HG03457 (cell line): ENCODE data around the gene CDC42EP2.
A peak's percentile ranks its signal among the peaks of the same experiment; 100 is the strongest.
"Not testable (repeated sequence)": the region's sequence is repeated elsewhere in the genome, so short reads cannot be mapped to it uniquely, and the experiment has no call there.

Experiments used
- ATAC-seq: cut with Tn5 transposase; IDR thresholded peaks from one replicate; pipeline ENCODE4 v1.9.1; 2021; ENCODE audit warnings: moderate number of reproducible peaks; ENCODE audit not compliant: unreplicated experiment

CDC42EP2 gene

GRCh38 chr11:65317025-65317786, 2.5 kb downstream of the CDC42EP2 start:
- ATAC-seq, result no peak

- ATAC-seq, result no peak
Observed at GRCh38 chr11:65320386-65321075, 5.9 kb downstream of the CDC42EP2 start.

DNA sequence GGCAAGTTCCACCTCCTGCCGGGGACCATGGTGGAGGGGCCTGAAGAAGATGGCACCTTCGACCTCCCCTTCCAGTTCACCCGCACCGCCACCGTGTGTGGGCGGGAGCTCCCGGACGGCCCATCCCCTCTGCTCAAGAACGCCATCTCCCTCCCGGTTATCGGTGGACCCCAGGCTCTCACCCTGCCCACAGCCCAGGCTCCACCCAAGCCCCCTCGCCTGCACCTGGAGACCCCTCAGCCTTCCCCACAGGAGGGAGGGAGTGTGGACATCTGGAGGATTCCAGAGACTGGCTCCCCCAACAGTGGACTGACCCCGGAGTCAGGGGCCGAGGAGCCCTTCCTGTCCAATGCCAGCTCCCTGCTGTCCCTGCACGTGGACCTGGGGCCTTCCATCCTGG, 6.4 kb downstream of the CDC42EP2 start:
- ATAC-seq, result no peak

- ATAC-seq, result no peak
Observed at GRCh38 chr11:65321828-65322485, 7.3 kb downstream of the CDC42EP2 start.

- no peak for ATAC-seq
Observed at GRCh38 chr11:65323813-65324212, 9.1 kb downstream of the CDC42EP2 start.

DNA sequence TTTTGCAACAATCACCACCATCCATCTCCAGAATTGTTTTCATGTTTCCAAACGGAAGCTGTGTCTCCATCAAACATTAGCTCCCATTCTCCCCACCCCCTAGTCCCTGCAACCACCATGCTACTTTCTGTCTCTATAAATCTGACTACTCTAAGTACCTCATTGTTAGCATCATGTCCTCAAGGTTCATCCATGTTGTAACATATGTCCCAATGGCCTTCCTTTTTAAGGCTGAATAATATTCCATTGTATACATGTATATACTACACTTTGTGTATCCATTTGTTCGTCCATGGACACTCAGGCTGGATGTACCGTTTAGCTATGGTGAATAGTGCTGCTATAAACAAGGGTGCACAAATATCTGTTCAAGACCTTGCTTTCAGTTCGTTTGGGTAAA, 10.8 kb downstream of the CDC42EP2 start:
- ATAC-seq, result no peak

DNA sequence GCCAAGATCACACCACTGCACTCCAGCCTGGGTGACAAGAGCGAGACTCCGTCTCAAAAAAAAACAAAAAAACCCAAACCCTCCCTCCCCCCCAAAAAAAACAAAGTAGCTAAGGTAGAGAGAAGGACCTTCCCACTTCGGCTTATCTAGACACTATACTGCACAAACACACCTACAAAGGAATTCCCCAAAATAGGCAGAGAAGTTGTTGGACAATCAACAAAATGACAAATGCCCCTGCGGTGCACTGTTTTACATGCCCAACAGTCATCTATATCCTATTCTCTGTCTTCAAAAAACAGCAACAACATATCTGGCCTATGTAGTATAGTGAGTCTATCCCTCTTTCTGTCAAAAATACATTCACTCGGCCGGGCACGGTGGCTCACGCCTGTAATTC, 12.4 kb downstream of the CDC42EP2 start:
- no peak for ATAC-seq

DNA sequence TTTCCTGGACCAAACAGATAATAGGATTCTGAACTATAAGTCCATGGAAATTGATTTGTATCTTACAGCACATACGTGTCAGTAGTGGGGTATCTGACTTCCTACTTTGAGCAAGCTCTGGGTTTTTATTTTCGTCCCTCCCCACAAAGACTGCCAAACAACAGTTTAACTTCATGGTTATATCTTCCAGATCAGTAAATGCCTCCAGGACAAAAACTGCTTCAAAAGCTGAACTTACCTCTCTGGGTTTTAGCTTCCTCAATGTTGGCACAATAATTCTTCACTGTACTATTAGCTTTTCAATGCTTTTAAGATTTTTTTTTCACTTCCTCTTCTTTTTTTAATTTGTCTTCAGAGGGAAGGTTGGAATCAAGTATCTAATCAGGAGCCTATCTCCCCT, 14.8 kb downstream of the CDC42EP2 start:
- no peak for ATAC-seq

GRCh38 chr11:65329944-65330403, 15.3 kb downstream of the CDC42EP2 start:
- ATAC-seq, result no peak

- ATAC-seq, result no peak
Observed at GRCh38 chr11:65330544-65330943, 15.9 kb downstream of the CDC42EP2 start.

GRCh38 chr11:65332591-65332990, 17.9 kb downstream of the CDC42EP2 start:
- ATAC-seq, result not testable (repeated sequence)

DNA sequence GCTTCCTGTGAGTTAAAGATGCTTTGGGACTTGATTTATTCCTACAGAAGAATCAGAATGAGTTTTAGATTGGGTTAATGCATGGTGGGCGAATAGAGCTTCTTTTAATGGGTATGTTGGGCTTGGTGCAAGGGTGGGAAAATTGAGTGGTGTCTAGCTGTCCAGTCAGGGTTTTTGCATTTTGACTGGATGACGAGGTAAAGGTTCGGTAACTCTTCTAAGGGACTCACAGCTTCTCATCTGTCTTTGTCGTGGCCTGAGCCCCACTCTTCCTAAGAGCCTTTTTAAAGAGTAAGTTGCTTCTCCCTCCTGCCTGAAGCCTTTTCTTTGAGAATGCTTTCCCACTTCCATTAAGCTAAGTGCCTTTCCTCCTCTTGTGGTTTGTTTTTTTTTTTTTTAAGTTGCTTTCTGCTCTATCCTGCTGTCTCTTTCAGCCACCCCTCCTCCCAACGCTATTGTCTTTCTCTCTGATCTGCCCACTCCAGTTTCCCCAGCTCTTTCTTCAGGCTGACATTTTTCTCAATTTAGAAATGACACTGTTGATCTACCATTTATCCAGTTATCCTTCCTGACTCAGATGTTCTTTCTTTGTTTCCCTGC, 20.1 kb downstream of the CDC42EP2 start:
- no peak for ATAC-seq

DNA sequence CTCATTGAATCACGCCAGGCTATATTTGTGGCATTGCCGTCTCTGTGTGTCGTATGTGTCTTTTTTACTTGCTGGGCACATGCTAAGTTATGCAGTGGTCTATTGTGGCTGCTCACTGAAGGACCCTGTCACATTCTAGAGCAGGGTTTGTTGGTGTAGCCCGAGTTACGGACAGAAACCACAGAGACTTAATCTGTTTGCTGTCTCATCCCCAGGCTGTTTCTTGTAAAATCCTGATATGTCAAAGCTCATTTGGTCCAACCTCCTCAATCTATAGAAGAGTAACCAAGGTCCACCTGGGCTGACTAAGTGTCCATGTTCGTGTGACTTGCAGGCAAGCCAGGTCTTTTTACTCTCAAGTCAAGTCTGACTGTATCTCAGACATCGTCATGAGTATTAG, 24.0 kb downstream of the CDC42EP2 start:
- no peak for ATAC-seq

DNA sequence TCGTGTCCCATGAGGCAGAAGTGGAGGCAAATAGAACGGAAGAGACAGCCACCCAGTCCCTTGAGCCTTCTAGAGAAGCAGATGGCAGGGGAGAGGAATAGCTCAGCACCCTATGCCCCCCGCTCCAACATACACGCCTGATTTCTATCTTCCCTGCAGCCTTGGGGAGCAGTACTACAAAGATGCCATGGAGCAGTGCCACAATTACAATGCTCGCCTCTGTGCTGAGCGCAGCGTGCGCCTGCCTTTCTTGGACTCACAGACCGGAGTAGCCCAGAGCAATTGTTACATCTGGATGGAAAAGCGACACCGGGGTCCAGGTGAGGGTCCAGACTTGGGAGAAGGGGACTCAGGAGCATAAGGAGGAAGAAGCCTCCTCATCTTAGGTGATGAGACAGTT, 25.6 kb downstream of the CDC42EP2 start:
- no peak for ATAC-seq

GRCh38 chr11:65341856-65342255, 27.2 kb downstream of the CDC42EP2 start:
- ATAC-seq, result no peak

- no peak for ATAC-seq
Observed at GRCh38 chr11:65351511-65351910, 36.8 kb downstream of the CDC42EP2 start.

DNA sequence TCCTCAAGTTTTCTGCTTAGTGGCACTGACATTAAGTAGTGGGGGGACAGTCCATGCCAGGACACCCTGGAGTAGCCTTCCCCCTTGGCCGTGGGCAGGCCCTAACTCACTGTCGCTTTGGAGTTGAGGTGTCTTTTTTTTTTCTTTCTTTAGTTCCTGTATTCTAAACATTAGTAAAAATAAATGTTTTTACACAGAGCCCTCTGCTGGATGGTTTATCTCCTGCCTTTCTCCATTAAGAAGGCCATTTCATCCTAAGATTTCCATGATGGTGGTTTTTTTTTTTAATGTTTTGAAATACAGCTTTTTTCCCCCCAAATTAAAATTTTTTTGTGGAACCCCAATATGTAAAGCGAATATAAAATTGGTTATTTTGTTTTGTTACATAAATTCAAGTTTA, 38.1 kb downstream of the CDC42EP2 start:
- ATAC-seq, result no peak

GRCh38 chr11:65353376-65353775, 38.7 kb downstream of the CDC42EP2 start:
- ATAC-seq, result no peak

DNA sequence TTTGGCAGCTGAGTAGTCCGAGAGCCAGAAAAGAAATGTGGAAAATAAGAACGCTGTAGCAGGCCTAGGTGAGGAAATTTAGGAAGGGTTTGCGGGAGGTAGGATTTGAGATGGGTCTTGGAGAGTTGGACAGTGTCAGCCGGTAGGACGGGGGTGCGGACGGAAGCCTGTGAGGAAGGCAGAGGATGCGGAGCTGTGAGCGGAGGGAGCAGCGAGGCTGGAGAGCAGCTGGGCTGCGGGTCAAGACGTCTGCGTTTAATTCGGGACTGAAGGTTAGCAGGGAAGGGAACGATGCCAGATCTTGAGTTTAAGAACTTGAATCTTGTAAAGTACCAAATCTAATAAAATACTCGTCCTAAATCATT, 39.2 kb downstream of the CDC42EP2 start:
- no peak for ATAC-seq

DNA sequence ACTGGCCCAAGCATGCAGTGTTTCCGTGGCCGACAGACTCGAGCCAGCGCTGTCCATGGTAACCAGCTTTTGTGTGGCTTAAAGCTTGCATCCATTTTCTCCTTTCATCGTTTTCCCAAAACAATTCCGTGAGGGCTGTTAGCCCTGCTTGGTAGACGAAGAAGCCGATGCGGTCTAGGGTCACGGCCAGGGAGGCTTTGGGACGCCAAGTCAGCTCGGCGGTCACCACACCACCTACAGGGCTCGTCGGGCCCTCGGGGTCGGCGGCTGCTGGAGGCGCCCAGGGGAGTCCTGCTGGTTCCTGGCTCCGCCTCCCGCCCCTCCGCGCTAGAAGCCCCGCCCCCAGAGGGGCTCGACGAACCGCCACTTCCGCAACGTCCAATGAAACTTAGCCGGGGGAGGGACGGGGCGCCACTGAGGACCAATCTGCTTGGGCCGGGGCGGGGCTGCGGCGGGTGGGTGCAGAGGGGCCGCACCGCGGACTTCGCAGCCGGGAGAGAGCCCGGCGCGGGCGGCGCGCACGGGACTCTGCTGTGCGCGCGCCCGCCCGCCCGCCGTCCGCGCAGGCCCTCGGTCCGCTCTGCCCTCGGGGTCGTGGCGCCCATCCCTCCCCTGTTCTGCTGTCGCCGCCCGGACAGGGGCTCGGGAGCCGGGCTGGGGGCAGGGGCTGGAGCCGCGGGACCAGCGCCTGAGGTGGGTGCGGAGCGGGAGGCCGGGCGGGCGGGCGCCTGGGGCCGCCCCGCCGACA, 39.8 kb downstream of the CDC42EP2 start, which contains the start of gene TIGD3:
Gene TIGD3, plus strand, starts transcription at position 487 of the 748 bp plus-strand sequence. CDS start 1,058 bp downstream, outside the sequence.
- ATAC-seq, result peak; percentile 65
